ENCODE measurements around the gene ARSG.

ARSG gene

DNA sequence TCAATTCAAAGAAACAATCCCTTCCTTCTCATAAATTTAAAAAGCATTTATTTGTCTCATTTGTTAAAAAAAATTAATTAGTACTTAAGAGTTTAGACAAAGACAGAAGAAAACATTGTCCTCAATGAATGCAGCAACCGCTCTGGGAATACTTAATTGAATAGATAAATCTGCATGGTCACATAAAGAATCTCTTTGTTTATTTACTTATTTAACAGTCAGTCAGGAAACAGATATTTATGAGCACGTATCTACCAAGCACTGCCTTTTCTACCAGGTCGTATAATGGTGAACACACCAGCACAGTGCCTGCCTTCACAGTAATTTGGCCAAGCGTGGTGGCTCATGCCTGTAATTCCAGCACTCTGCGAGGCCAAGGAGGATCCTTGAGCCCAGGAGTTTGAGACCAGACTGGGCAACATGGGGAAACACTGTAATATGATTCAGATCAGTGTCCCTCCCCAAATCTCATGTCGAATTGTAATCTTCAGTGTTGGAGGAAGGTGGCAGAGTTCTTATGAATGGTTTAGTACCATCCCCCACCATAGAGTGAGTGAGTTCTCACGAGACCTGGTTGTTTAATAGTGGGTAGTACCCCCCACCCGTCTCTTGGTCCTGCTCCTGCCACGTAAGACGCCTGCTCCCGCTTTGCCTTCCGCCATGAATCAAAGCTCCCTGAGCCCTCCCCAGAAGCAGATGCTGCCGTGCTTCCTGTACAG lies 157.9 kb downstream of the ARSG start:
- TF ChIP-seq EZH2 (IDR thresholded peaks at IDR 0.05; ENCODE audit: borderline replicate concordance, low read length), result no peak
- TF ChIP-seq, protein P1, sequence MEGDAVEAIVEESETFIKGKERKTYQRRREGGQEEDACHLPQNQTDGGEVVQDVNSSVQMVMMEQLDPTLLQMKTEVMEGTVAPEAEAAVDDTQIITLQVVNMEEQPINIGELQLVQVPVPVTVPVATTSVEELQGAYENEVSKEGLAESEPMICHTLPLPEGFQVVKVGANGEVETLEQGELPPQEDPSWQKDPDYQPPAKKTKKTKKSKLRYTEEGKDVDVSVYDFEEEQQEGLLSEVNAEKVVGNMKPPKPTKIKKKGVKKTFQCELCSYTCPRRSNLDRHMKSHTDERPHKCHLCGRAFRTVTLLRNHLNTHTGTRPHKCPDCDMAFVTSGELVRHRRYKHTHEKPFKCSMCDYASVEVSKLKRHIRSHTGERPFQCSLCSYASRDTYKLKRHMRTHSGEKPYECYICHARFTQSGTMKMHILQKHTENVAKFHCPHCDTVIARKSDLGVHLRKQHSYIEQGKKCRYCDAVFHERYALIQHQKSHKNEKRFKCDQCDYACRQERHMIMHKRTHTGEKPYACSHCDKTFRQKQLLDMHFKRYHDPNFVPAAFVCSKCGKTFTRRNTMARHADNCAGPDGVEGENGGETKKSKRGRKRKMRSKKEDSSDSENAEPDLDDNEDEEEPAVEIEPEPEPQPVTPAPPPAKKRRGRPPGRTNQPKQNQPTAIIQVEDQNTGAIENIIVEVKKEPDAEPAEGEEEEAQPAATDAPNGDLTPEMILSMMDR (IDR thresholded peaks at IDR 0.05; ENCODE audit: low read length), result no peak
- no peaks in the 10 kb centered on the region for H3K79me2 ChIP-seq (ENCODE audit: insufficient read depth, low read length)
- H3K27me3 ChIP-seq (ENCODE audit: insufficient read depth, low read length), result no peaks in the 10 kb centered on the region
- H3F3A ChIP-seq (ENCODE audit: insufficient read depth, low read length), result no peaks in the 10 kb centered on the region
- no peak overlapping the region for H3K27ac ChIP-seq (ENCODE audit: low read depth, low read length, poor library complexity, severe bottlenecking)
- H3K36me3 ChIP-seq (ENCODE audit: insufficient read depth, low read length), result peaks cover 34% of the 10 kb centered on the region
- no peaks in the 10 kb centered on the region for H3K9me2 ChIP-seq (ENCODE audit: low read depth, low read length)
- no peak overlapping the region for H3K4me3 ChIP-seq (ENCODE audit: low read depth, low read length, poor library complexity, severe bottlenecking)
- no peaks in the 10 kb centered on the region for H3K9me3 ChIP-seq (ENCODE audit: low read length)
- no peaks in the 10 kb centered on the region for H4K20me1 ChIP-seq (ENCODE audit: insufficient read depth, low read length)
- H3K9ac ChIP-seq (ENCODE audit: low read length), result no peak overlapping the region
- no peak overlapping the region for H3K4me2 ChIP-seq (ENCODE audit: low read length)
- no peak overlapping the region for H2AFZ ChIP-seq (ENCODE audit: low read length)
- H3K4me1 ChIP-seq (ENCODE audit: insufficient read depth, low read length, severe bottlenecking), result no peaks in the 10 kb centered on the region

DNA sequence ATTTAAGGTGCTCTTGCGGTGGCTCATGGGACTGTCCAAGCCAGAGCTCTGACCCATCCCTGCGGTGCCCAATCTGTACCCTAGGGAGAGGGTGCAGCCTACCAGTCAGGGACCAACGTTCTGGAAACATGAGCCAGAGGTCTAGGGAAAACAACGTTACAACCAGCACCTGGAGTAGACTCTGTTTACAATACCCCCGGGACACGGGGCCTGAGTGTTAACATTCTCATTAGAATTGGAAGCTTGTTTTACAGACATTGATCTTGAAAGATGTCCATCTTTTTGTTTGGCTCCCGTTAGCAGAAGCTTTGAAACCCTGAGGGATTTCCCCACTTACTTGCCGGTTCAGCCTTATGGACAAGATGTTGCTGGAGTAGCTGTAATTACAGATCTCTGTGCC lies 159.1 kb downstream of the ARSG start:
- TF ChIP-seq, protein P1 (IDR thresholded peaks at IDR 0.05; ENCODE audit: low read length), result no peak
- no peak for TF ChIP-seq EZH2 (IDR thresholded peaks at IDR 0.05; ENCODE audit: borderline replicate concordance, low read length)
- no peaks in the 10 kb centered on the region for H3K27me3 ChIP-seq (ENCODE audit: insufficient read depth, low read length)
- no peak overlapping the region for H2AFZ ChIP-seq (ENCODE audit: low read length)
- H3K27ac ChIP-seq (ENCODE audit: low read depth, low read length, poor library complexity, severe bottlenecking), result no peak overlapping the region
- H3K9me2 ChIP-seq (ENCODE audit: low read depth, low read length), result no peaks in the 10 kb centered on the region
- H3K9me3 ChIP-seq (ENCODE audit: low read length), result no peaks in the 10 kb centered on the region
- H3K79me2 ChIP-seq (ENCODE audit: insufficient read depth, low read length), result no peaks in the 10 kb centered on the region
- H4K20me1 ChIP-seq (ENCODE audit: insufficient read depth, low read length), result no peaks in the 10 kb centered on the region
- no peak overlapping the region for H3K9ac ChIP-seq (ENCODE audit: low read length)
- H3F3A ChIP-seq (ENCODE audit: insufficient read depth, low read length), result no peaks in the 10 kb centered on the region
- no peak overlapping the region for H3K4me2 ChIP-seq (ENCODE audit: low read length)
- no peak overlapping the region for H3K4me3 ChIP-seq (ENCODE audit: low read depth, low read length, poor library complexity, severe bottlenecking)
- peaks cover 34% of the 10 kb centered on the region for H3K36me3 ChIP-seq (ENCODE audit: insufficient read depth, low read length)
- H3K4me1 ChIP-seq (ENCODE audit: insufficient read depth, low read length, severe bottlenecking), result peaks cover 6% of the 10 kb centered on the region

DNA sequence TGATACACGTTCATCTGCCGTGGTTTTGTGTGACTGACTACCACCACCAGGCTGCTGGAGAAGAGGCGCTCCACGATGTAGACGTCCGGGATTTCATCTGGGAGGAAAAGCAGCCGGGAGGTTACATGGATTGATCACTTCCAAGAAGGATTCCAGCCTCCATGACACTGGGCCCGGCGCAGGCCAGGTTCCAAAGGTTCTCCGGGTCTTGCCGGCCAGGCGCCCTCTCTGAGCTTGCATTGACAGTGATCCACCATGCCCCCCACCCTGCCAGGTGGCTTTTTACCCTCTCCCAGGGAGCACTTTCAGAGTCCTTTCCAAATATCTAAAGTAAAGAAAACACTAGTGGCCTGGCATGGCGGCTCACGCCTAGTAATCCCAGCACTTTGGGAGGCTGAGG lies 159.5 kb downstream of the ARSG start:
- Histone ChIP-seq H3K4me2 (ENCODE audit: low read length) (no peak overlapping the region), H3K9me3 (ENCODE audit: low read length) (no peaks in the 10 kb centered on the region), H3K36me3 (ENCODE audit: insufficient read depth, low read length) (peaks cover 34% of the 10 kb centered on the region), H3K9me2 (ENCODE audit: low read depth, low read length) (no peaks in the 10 kb centered on the region), H2AFZ (ENCODE audit: low read length) (no peak overlapping the region), H3F3A (ENCODE audit: insufficient read depth, low read length) (no peaks in the 10 kb centered on the region), H3K4me3 (ENCODE audit: low read depth, low read length, poor library complexity, severe bottlenecking) (no peak overlapping the region), H3K79me2 (ENCODE audit: insufficient read depth, low read length) (no peaks in the 10 kb centered on the region), H3K4me1 (ENCODE audit: insufficient read depth, low read length, severe bottlenecking) (peaks cover 10% of the 10 kb centered on the region), H3K27me3 (ENCODE audit: insufficient read depth, low read length) (no peaks in the 10 kb centered on the region), H3K27ac (ENCODE audit: low read depth, low read length, poor library complexity, severe bottlenecking) (no peak overlapping the region), H4K20me1 (ENCODE audit: insufficient read depth, low read length) (no peaks in the 10 kb centered on the region), H3K9ac (ENCODE audit: low read length) (no peak overlapping the region)
- no peak for TF ChIP-seq EZH2 (IDR thresholded peaks at IDR 0.05; ENCODE audit: borderline replicate concordance, low read length)
- TF ChIP-seq, protein P1 (IDR thresholded peaks at IDR 0.05; ENCODE audit: low read length), result no peak

All from OCI-LY1 (cell line).